K562 (cell line): ENCODE measurements around the gene DMWD. TPM values are rescaled to one million over a fixed set of nuclear protein-coding genes. Genes with fewer than 3 reads are reported as not detected.

ENCODE experiments used
- ARID2 ChIP-seq: fragments of 450-650 bp; IDR thresholded peaks from 2 replicates; pipeline ENCODE4 v1.6.1; 2017; ENCODE audit warnings: antibody characterized with exemption, mild to moderate bottlenecking
- CBFA2T3 ChIP-seq: fragments of 450-650 bp; IDR thresholded peaks from 2 replicates; pipeline ENCODE4 v1.6.1; 2017
- CREM ChIP-seq: IDR thresholded peaks from 2 replicates; pipeline ENCODE4 v1.6.1; 2014; ENCODE audit warnings: antibody characterized with exemption, low read depth
- E2F3 ChIP-seq: fragments of 250-450 bp; sonication (Bioruptor Pico); IDR thresholded peaks from 2 replicates; pipeline ENCODE4 v1.4.0; 2020; ENCODE audit warnings: mild to moderate bottlenecking
- ESRRA ChIP-seq: fragments of 450-650 bp; IDR thresholded peaks from 2 replicates; pipeline ENCODE4 v1.6.1; 2014; ENCODE audit warnings: low read depth, mild to moderate bottlenecking, moderate library complexity, borderline replicate concordance
- HCFC1 ChIP-seq: IDR thresholded peaks from 2 replicates; pipeline ENCODE4 v1.6.1; 2012; ENCODE audit warnings: low read depth, low read length, improper control_type of control experiment
- HDGF ChIP-seq: fragments of 450-650 bp; IDR thresholded peaks from 2 replicates; pipeline ENCODE4 v1.6.1; 2016
- HNRNPL ChIP-seq: fragments of 200-400 bp; formaldehyde crosslinking; IDR thresholded peaks from 2 replicates; pipeline ENCODE4 v1.6.1; 2017; ENCODE audit warnings: low read depth, mild to moderate bottlenecking, low read length
- KAT7 ChIP-seq: sonication (generic); formaldehyde crosslinking; IDR thresholded peaks from 2 replicates; pipeline ENCODE4 v1.8.0; 2022; ENCODE audit warnings: missing genetic modification reagents, mild to moderate bottlenecking, borderline replicate concordance
- LARP7 ChIP-seq: fragments of 450-650 bp; IDR thresholded peaks from 2 replicates; pipeline ENCODE4 v1.6.1; 2016
- MAFK ChIP-seq: IDR thresholded peaks from 2 replicates; pipeline ENCODE4 v1.6.1; 2011; ENCODE audit warnings: low read length, improper control_type of control experiment
- MCM2 ChIP-seq: fragments of 450-650 bp; IDR thresholded peaks from 2 replicates; pipeline ENCODE4 v1.6.1; 2017; ENCODE audit warnings: low read depth, mild to moderate bottlenecking
- MNT ChIP-seq, 2 experiments: fragments of 450-650 bp; conservative IDR thresholded peaks; 2 replicates each; pipeline ENCODE4 v1.6.1; 2017; ENCODE audit warnings: mild to moderate bottlenecking in 2 of 2, moderate library complexity in 2 of 2
- NCOA4 ChIP-seq: fragments of 450-650 bp; IDR thresholded peaks from 2 replicates; pipeline ENCODE4 v1.6.1; 2018; ENCODE audit warnings: mild to moderate bottlenecking; ENCODE audit not compliant: partially characterized antibody
- POLR2G ChIP-seq: fragments of 200-400 bp; formaldehyde crosslinking; IDR thresholded peaks from 2 replicates; pipeline ENCODE4 v1.6.1; 2017; ENCODE audit warnings: low read depth, mild to moderate bottlenecking, antibody characterized with exemption, low read length, moderate library complexity
- SMAD4 ChIP-seq: fragments of 250-450 bp; sonication (Bioruptor Pico); conservative IDR thresholded peaks from 2 replicates; pipeline ENCODE4 v1.8.0; 2021; ENCODE audit warnings: inconsistent platforms, mild to moderate bottlenecking, moderate library complexity
- ZBTB1 ChIP-seq: sonication (generic); formaldehyde crosslinking; IDR thresholded peaks from 2 replicates; pipeline ENCODE4 v1.8.1; 2023; ENCODE audit warnings: missing genetic modification reagents, low read depth, mild to moderate bottlenecking, borderline replicate concordance
- ZBTB8A ChIP-seq: fragments of 450-650 bp; IDR thresholded peaks from 2 replicates; pipeline ENCODE4 v1.6.1; 2018; ENCODE audit warnings: mild to moderate bottlenecking, moderate library complexity; ENCODE audit not compliant: partially characterized antibody
- ZNF143 ChIP-seq: sonication (generic); formaldehyde crosslinking; IDR thresholded peaks from 2 replicates; pipeline ENCODE4 v1.9.0; 2022; ENCODE audit warnings: mild to moderate bottlenecking, missing genetic modification reagents
- ZNF57 ChIP-seq: fragments of 450-650 bp; formaldehyde crosslinking; IDR thresholded peaks from 2 replicates; pipeline ENCODE4 v1.4.0; 2020; ENCODE audit warnings: mild to moderate bottlenecking, moderate library complexity
- ZNF695 ChIP-seq: fragments of 450-650 bp; formaldehyde crosslinking; IDR thresholded peaks from 2 replicates; pipeline ENCODE4 v1.4.0; 2020; ENCODE audit warnings: mild to moderate bottlenecking, moderate library complexity
- polyA plus RNA-seq, 8 experiments: library from polyadenylated mRNA; depleted of rRNA in 4 of 8; stranded (reverse) in 5 of 8; unstranded in 3 of 8; fragments of >200 nt; fragmentation: Nextera tagmentation in 2 of 8; fragmentation: Illumina TruSeq in 1 of 8; extraction: Ambion mirVana in 2 of 8; extraction: Trizol in 1 of 8; gene quantifications; 2 replicates each; pipeline versions ENCODE4 v1.2.1 to v1.2.3, GENCODE V29; 2011 to 2014; ENCODE audit warnings: inconsistent platforms in 1 of 8, missing spikeins in 1 of 8
- total RNA-seq, 7 experiments: library from RNA; depleted of rRNA in 6 of 7; stranded (reverse); fragments of >200 nt in 6 of 7; fragmentation: Illumina TruSeq in 2 of 7; extraction: Trizol in 2 of 7; gene quantifications; 2 replicates each; pipeline versions ENCODE4 v1.2.1 to v1.2.3, GENCODE V29; 2011 to 2021; ENCODE audit warnings: low replicate concordance in 1 of 7
- TF ChIP-seq, protein P1 (sequence below): fragments of 450-650 bp; IDR thresholded peaks from 2 replicates; pipeline ENCODE4 v1.7.0; 2016; ENCODE audit warnings: borderline replicate concordance
- TF ChIP-seq, protein P2 (sequence below): fragments of 450-650 bp; IDR thresholded peaks from 2 replicates; pipeline ENCODE4 v1.6.1; 2016; ENCODE audit warnings: borderline replicate concordance
- TF ChIP-seq, protein P3 (sequence below): fragments of 250-450 bp; sonication (Bioruptor Pico); IDR thresholded peaks from 2 replicates; pipeline ENCODE4 v1.5.0; 2020; ENCODE audit warnings: mild to moderate bottlenecking

DMWD gene
- total and polyA plus RNA-seq, 9 of the 15 experiments (the other 6 are each of a cell fraction or from before 2014, with no cell fraction given), result 4.7 to 54.6 (median 19.0) TPM

DNA sequence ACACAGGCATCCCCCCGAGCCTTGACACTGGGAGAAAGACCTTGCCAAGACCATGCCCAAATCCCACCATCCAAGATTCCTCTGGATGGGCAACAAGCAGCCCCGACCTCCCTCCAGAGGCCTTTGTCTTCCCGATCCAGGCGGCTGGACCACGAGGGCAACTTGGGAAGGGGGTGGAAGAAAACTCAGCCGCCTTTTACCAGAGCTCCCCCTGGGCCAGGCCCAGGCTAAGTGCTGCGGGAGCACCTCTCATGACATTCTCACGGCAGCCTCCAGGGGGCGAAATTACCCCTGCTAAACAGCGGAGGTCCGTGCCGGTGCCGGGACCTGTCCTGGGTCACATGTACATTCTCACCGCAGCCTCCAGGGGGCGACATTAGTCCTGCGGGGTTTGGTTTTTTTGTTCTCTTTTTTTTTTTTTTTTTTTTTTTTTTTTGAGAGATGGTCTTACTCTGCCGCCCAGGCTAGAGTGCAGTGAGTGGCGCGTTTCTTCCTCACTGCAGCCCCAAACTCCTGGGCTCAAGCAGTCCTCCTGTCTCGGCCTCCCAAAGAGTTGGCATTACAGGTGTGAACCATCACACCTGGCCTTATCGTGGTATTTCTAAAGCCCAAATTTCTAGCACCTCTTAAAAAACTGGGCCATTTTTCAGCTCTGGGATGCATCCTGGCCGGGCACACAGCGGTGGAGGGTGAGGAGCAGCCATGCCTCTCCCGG lies 24.5 kb upstream of the DMWD start (continued):
- TF ChIP-seq HDGF (no peak), HCFC1 (peak; percentile 52), HNRNPL (no peak), ESRRA (peak; percentile 80; the same call in 1 of the 2 replicates), LARP7 (no peak), ZNF695 (CRISPR knock-in tag) (no peak), ARID2 (peak; percentile 31; the same call in 1 of the 2 replicates), ZNF143 (CRISPR knock-in tag) (0 out of 2 replicates have a peak, but pooled peaks have one; percentile 38), MAFK (no peak), KAT7 (no peak), CBFA2T3 (no peak), CREM (peak; percentile 75), POLR2G (no peak), MNT (conservative IDR thresholded peaks at IDR 0.05) (peak in 1 of 2 experiments; percentile 69), SMAD4 (CRISPR knock-in tag) (no peak), ZBTB8A (no peak), ZBTB1 (CRISPR knock-in tag) (no peak), ZNF57 (CRISPR knock-in tag) (no peak), MCM2 (no peak), E2F3 (CRISPR knock-in tag) (no peak), NCOA4 (no peak)
- TF ChIP-seq, protein P1, sequence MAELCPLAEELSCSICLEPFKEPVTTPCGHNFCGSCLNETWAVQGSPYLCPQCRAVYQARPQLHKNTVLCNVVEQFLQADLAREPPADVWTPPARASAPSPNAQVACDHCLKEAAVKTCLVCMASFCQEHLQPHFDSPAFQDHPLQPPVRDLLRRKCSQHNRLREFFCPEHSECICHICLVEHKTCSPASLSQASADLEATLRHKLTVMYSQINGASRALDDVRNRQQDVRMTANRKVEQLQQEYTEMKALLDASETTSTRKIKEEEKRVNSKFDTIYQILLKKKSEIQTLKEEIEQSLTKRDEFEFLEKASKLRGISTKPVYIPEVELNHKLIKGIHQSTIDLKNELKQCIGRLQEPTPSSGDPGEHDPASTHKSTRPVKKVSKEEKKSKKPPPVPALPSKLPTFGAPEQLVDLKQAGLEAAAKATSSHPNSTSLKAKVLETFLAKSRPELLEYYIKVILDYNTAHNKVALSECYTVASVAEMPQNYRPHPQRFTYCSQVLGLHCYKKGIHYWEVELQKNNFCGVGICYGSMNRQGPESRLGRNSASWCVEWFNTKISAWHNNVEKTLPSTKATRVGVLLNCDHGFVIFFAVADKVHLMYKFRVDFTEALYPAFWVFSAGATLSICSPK, result no peak
- TF ChIP-seq, protein P2, sequence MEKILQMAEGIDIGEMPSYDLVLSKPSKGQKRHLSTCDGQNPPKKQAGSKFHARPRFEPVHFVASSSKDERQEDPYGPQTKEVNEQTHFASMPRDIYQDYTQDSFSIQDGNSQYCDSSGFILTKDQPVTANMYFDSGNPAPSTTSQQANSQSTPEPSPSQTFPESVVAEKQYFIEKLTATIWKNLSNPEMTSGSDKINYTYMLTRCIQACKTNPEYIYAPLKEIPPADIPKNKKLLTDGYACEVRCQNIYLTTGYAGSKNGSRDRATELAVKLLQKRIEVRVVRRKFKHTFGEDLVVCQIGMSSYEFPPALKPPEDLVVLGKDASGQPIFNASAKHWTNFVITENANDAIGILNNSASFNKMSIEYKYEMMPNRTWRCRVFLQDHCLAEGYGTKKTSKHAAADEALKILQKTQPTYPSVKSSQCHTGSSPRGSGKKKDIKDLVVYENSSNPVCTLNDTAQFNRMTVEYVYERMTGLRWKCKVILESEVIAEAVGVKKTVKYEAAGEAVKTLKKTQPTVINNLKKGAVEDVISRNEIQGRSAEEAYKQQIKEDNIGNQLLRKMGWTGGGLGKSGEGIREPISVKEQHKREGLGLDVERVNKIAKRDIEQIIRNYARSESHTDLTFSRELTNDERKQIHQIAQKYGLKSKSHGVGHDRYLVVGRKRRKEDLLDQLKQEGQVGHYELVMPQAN, result no peak
- TF ChIP-seq, protein P3, sequence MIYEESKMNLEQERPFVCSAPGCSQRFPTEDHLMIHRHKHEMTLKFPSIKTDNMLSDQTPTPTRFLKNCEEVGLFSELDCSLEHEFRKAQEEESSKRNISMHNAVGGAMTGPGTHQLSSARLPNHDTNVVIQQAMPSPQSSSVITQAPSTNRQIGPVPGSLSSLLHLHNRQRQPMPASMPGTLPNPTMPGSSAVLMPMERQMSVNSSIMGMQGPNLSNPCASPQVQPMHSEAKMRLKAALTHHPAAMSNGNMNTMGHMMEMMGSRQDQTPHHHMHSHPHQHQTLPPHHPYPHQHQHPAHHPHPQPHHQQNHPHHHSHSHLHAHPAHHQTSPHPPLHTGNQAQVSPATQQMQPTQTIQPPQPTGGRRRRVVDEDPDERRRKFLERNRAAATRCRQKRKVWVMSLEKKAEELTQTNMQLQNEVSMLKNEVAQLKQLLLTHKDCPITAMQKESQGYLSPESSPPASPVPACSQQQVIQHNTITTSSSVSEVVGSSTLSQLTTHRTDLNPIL, result no peak
